Embryonic facial prominence (tissue), 1 donor: Measurements from ENCODE around the gene JUND.

ENCODE experiments used
- DNase-seq: peaks from one replicate; pipeline ENCODE4 v3.0.0-alpha.2; 2016; ENCODE audit errors: extremely low spot score

The JUND gene

GRCh38 chr19:18269070-18269723 is 12.2 kb downstream of the JUND start:
- DNase-seq = no peak

DNA sequence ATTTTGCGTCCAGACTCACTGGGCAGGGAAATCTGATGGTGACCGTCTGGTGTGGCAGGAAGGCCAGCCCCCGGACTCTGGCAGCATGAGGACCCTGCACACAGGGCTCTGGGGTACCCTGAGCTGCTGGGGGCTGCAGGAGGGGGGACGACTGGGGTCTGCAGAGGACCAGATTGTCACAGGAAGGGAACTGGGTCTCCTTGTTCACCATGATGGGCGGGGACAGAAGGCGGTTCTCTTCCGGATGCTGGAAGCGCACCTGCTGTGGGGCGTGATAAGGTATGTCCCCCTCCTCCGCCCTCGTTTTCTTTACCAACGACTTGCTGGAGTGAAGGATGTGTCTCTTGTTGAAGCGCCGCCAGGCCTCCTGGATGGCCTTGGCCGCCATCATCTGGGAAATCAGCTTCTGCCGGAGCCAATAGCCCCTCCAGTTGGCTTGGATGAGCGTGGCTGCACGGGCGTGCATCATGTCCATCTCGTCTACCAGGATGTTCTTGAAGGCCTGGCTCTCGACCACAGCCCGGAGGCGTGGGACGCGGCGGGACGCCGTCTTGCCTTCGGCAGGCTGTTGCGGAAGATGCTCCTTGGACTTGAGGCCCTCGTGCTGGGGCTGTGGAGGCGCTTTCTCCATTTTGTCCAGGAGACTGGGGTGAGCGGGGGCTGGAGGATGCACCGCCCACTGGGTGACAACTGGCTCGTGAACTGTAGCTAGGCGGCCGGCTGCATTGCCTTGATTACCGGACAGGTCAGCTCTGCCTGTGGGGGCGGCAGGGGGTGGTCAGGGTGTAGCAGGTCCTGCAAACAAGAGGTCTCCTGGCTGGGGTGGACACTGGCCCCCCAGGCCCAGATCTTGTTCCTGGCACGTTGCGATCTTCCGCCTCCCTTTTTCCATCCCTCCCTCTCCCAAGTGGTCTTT is 14.4 kb downstream of the JUND start:
- DNase-seq = no peak

GRCh38 chr19:18265582-18265981 is 15.8 kb downstream of the JUND start:
- DNase-seq = no peak

DNA sequence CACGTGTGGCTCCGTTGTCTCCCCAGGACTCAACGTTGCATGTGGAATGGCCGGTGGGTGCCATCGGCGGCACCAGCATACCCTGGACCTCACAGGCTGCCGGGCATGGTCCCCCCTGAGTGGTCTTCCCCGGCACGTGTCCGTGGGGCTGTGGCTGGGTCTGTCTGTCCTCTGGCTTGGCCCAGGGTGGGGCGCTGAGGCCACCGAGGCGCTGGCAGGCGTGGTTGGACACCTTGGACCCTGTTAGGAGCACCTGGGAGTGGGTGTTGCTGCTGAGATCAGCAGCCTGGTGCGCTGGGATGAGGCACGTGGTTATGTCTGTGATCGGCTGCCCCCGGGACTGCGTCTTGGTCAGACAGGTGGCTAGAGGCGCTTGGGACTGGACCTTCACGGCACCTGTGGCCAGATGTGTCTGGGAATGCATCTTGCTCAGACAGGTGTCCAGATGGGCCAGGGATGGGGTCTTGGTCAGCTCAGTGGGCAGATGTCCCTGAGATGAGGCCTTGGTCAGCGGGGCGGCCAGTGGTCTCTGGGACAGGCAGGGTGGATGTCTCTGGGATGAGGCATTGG is 16.4 kb downstream of the JUND start:
- no peak for DNase-seq

- DNase-seq = no peak
Observed at GRCh38 chr19:18264137-18264854, 17.1 kb downstream of the JUND start.

DNA sequence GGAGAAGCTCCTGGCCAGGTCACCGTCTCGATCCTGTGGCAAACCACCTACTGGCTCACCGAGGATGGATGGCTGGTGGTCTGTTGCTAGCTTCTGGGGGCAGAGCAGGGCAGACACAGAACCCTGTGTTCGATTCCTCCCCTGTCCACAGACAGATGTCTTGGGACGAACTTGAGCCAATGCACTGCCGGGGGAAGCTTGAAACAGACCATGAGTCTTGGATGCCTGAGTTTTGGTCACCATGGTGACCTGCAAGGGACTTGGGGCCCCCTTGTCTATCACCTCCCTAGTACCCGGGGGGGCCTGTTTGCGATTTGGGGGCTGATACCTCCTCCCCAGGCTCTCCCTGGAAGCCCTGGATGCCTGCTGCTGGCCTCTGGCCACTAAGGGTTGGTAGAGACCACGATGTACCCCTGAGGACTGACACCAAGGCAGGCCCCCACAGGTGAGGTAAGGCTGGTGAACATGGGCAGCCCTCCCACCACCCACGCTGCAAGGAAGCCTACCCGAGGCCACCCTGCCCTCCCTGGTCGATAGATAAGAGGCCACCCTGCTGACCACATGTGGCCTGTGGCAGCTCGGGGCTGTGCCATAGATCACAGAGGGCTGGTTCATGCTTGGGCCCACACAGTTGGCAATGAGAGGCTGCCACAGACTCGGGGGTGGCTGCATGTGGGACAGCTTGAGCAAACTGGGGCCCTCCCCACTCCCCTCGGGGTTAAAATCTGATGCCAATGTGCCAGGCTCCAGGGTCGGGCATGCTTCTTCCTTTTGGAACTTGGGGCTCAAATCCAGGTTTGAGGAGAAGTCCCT is 17.9 kb downstream of the JUND start:
- no peak for DNase-seq

- DNase-seq = no peak
Observed at GRCh38 chr19:18262917-18263316, 18.5 kb downstream of the JUND start.

- no peak for DNase-seq
Observed at GRCh38 chr19:18262144-18262543, 19.3 kb downstream of the JUND start.

- no peak for DNase-seq
Observed at GRCh38 chr19:18261474-18261873, 19.9 kb downstream of the JUND start.

GRCh38 chr19:18259893-18260292 is 21.5 kb downstream of the JUND start:
- no peak for DNase-seq

DNA sequence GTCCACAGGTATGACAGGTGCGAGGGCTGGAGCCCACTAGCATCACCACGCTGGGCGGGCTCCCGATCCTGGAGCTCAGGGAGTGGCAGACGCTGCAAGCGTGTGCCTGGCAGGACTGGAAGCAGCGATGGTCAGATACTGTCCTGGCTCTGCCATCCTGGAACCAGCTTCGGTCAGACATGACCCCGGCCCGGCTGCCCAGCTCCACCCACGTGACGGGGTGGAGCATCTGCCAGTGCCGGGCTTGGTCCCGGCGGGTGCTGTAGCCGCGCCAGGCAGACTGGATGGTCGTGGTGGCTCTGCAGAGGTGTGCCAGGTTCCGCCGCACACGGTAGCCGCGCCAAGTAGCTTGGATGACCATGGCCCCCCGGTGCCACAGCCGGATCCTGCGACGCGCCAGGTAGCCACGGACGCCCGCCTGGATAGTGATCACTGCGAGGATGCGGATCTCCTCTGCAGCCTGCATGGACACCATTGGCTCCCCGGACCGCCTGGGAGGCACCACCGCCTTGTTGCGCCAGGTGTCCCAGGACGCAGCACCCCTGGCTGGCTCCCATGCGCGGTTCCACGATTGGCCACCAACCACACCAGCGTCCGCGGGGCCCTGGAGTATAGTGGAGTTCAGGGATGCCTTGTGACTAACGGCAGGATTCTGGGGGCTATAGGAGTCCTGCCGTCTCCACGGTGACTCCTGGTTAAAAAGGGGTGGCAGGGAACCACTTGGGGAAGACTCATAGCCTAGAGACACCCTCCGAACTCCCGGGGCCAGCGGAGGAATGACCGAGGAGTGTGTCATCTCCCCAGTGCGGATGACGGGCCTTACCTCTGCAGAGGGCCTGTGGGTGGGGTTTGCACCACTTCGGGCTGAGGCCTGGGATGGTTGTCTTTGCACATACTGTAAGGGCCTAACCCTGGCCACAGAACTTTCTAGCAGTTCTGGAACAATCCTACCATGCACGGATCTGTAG is 23.6 kb downstream of the JUND start:
- no peak for DNase-seq

- DNase-seq = no peak
Observed at GRCh38 chr19:18254546-18255503, 26.6 kb downstream of the JUND start.

DNA sequence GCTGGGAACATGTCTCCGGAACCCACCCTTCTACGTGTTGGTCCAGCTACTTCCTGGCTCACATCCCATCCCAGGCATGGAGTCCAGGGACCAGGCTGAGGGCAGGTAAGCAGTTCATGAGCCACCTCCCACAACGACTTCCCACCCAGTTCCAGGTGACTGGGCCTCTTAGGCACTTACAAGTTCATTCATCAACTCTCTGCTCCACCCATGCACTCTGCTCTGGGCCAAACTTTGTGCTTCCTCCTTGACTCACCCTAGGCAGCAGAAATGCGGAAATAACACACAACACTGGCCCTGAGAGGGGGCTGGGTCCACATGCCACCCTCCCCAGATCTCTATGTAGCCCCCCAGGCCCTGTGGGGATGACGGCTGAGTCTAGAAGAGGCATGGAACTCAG is 27.7 kb downstream of the JUND start:
- no peak for DNase-seq

- DNase-seq = no peak
Observed at GRCh38 chr19:18253130-18253529, 28.3 kb downstream of the JUND start.

GRCh38 chr19:18252370-18252717 is 29.1 kb downstream of the JUND start:
- no peak for DNase-seq

GRCh38 chr19:18251587-18252369 is 29.6 kb downstream of the JUND start:
- no peak for DNase-seq

- DNase-seq = no peak
Observed at GRCh38 chr19:18249834-18250233, 31.6 kb downstream of the JUND start.

DNA sequence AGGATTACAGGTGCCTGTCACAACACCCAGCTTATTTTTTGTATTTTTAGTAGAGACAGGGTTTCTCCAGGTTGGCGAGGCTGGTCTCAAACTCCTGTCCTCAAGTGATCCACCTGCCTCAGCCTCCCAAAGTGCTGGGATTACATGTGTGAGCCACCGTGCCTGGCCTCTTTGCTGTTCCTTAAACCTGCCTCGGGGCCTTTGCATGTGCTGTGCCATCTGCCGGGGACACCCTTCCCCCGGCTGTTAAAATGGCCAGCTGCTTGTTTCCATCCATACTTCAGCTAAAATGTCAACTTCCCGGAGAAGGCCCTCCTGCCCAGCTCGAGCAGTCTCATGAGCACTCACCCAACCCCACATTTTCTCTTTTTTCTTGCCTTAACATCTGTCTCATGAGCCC is 36.1 kb downstream of the JUND start:
- no peak for DNase-seq
